ENCODE data around the gene OR10G7.

The OR10G7 gene

DNA sequence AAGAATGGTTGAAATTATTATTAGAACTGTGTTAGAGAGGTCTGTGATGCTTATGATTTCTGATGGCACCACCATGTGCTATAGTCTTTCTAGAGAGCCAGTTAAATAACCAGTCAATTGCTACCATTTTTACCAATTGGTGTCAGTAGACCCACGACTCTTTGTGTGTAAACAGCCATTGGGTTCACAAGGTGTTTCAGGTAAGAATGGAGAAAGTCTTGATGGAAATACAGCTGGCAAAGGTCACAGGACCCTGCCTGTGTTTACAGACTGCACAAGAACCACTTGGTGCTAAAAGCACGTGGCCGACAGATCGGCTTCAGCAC lies 30.5 kb upstream of the OR10G7 start:
- H3K27ac ChIP-seq = no peak overlapping the region
- TF ChIP-seq CTCF (conservative IDR thresholded peaks at IDR 0.05) = peak; percentile 66
- no peak for TF ChIP-seq ZFX (IDR thresholded peaks at IDR 0.05)

GRCh38 chr11:124070915-124071622 lies 29.9 kb upstream of the OR10G7 start:
- H3K27ac ChIP-seq = no peak overlapping the region
- TF ChIP-seq ZFX (IDR thresholded peaks at IDR 0.05) = no peak
- TF ChIP-seq CTCF (conservative IDR thresholded peaks at IDR 0.05) = peak; percentile 89

GRCh38 chr11:124069429-124070401 lies 28.6 kb upstream of the OR10G7 start:
- TF ChIP-seq CTCF (conservative IDR thresholded peaks at IDR 0.05) (peak; percentile 87), ZFX (IDR thresholded peaks at IDR 0.05) (no peak)
- H3K27ac ChIP-seq = no peak overlapping the region

- H3K27ac ChIP-seq = no peak overlapping the region
- TF ChIP-seq ZFX (IDR thresholded peaks at IDR 0.05) (no peak), CTCF (conservative IDR thresholded peaks at IDR 0.05) (no peak)
These were observed 27.5 kb upstream of the OR10G7 start for GRCh38 chr11:124068601-124069110.

- no peak for TF ChIP-seq CTCF (conservative IDR thresholded peaks at IDR 0.05)
- TF ChIP-seq ZFX (IDR thresholded peaks at IDR 0.05) = no peak
- no peak overlapping the region for H3K27ac ChIP-seq
These were observed 11.8 kb upstream of the OR10G7 start for GRCh38 chr11:124052966-124053365.

- H3K27ac ChIP-seq = no peak overlapping the region
- TF ChIP-seq ZFX (IDR thresholded peaks at IDR 0.05) (no peak), CTCF (conservative IDR thresholded peaks at IDR 0.05) (no peak)
These were observed 9.6 kb upstream of the OR10G7 start for GRCh38 chr11:124050748-124051147.

DNA sequence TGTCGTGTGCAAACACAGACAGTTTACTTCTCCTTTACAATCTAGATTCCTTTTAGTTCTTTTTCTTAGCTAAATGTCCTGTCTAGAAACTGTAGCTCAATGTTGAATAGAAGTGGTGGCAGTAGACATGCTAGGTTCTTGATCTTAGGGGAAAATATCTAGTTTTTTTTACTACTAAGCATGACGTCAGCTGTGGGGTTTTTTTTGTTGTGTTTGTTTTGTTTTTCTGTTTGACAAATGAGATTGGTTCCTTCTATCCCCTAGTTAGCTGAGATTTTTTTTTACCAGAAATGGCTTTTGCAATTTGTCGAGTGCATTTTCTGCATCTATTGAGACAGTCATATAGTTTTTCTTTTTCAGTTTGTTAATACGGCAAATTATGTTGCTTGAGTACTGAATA lies 2.3 kb upstream of the OR10G7 start:
- no peak for TF ChIP-seq ZFX (IDR thresholded peaks at IDR 0.05)
- no peak overlapping the region for H3K27ac ChIP-seq
